ENCODE measurements around the gene PAIP1. TPM values are rescaled to one million over a fixed set of nuclear protein-coding genes. Genes with fewer than 3 reads are reported as not detected.

Gene PAIP1
- total and polyA plus RNA-seq, 4 experiments from 2014 or later, result 36.0 to 48.9 (median 43.0) TPM

GRCh38 chr5:43485406-43485805 is 71.5 kb downstream of the PAIP1 start:
- Mint-ChIP-seq H3K4me3 (peak overlapping the region in 5 of 8 donors; percentile 32 to 54 (median 50)), H3K4me1 (peaks cover 19 to 49% (median 30%) of the 10 kb centered on the region in 4 donors)
- DNase-seq, result no peak

GRCh38 chr5:43484106-43484849 is 72.6 kb downstream of the PAIP1 start:
- Mint-ChIP-seq H3K4me1 (peaks cover 21 to 57% (median 31%) of the 10 kb centered on the region in 4 donors), H3K9me3 (peaks cover 0 to 2% (median 0%) of the 10 kb centered on the region in 8 donors), H3K4me3 (peak overlapping the region; percentile 96 to 99 (median 98)), H3K36me3 (peaks cover 0 to 12% of the 10 kb centered on the region in 2 donors), H3K27ac (peak overlapping the region; percentile 98 to 100 (median 100)), H3K27me3 (no peaks in the 10 kb centered on the region)
- ChIA-PET POLR2A (ENCODE audit: partially characterized antibody) (interaction anchor here (0.5 to 4.4 kb wide), 59 partner anchors 8 to 1614 kb away, joined by 3 to 124 read pairs (median 7); partner anchors contain the start of genes C5orf34, FBXO4, HMGCS1 and MRPS30), CTCF (ENCODE audit: partially characterized antibody) (interaction anchor here (0.7 to 3.3 kb wide), 54 partner anchors 8 to 1614 kb away, joined by 3 to 40 read pairs (median 4); partner anchors contain the start of genes ANXA2R, C5orf34, HMGCS1 and NNT)
- Histone ChIP-seq H3K4me3 (ENCODE audit: low read length in 2 of 2) (peak overlapping the region; percentile 50 to 59), H3K27me3 (ENCODE audit: insufficient read depth, low read length) (no peaks in the 10 kb centered on the region), H3K36me3 (ENCODE audit: insufficient read depth, low read length) (no peaks in the 10 kb centered on the region), H3K4me1 (ENCODE audit: insufficient read depth, low read length) (peaks cover 40% of the 10 kb centered on the region), H3K27ac (ENCODE audit: low read depth, low read length) (peak overlapping the region; percentile 92), H3K9me3 (ENCODE audit: control insufficient read depth in 1 of 2, low read length in 2 of 2) (no peaks in the 10 kb centered on the region)
- intact Hi-C loops (cut with micrococcal nuclease), result loop anchor here (1.0 to 10.0 kb wide), 9 partner anchors 31 to 1580 kb away; partner anchors contain the start of genes C5orf34, HMGCS1, MRPS30 and RIMOC1
- peak; percentile 85 to 89 (median 87) for DNase-seq

More at GRCh38 chr5:43485406-43485805, 71.5 kb downstream of the PAIP1 start:
- ChIA-PET CTCF (ENCODE audit: partially characterized antibody) (interaction anchor here (0.7 to 3.3 kb wide), 19 partner anchors 10 to 576 kb away, joined by 3 to 40 read pairs (median 14); partner anchors contain the start of genes C5orf34, HMGCS1 and NNT), POLR2A (ENCODE audit: partially characterized antibody) (interaction anchor here (0.6 to 4.4 kb wide), 21 partner anchors 12 to 1581 kb away, joined by 3 to 124 read pairs (median 41); partner anchors contain the start of genes C5orf34, HMGCS1, NNT and PAIP1)
- Mint-ChIP-seq H3K9me3 (peaks cover 0 to 2% (median 0%) of the 10 kb centered on the region in 8 donors), H3K36me3 (peaks cover 0 to 16% of the 10 kb centered on the region in 2 donors), H3K27ac (peak overlapping the region; percentile 72 to 100 (median 98)), H3K27me3 (no peaks in the 10 kb centered on the region)
- Histone ChIP-seq H3K4me3 (ENCODE audit: low read length in 2 of 2) (no peak overlapping the region), H3K27ac (ENCODE audit: low read depth, low read length) (peak overlapping the region; percentile 92), H3K4me1 (ENCODE audit: insufficient read depth, low read length) (peaks cover 35% of the 10 kb centered on the region), H3K27me3 (ENCODE audit: insufficient read depth, low read length) (no peaks in the 10 kb centered on the region), H3K36me3 (ENCODE audit: insufficient read depth, low read length) (no peaks in the 10 kb centered on the region), H3K9me3 (ENCODE audit: control insufficient read depth in 1 of 2, low read length in 2 of 2) (no peaks in the 10 kb centered on the region)
- intact Hi-C loops (cut with micrococcal nuclease), result loop anchor here (2.0 to 10.0 kb wide), 2 partner anchors 419 to 1319 kb away; partner anchors contain the start of gene MRPS30

- peak within 1 kb of the TSS; percentile 98 to 100 (median 100) for H3K27ac Mint-ChIP-seq
- DNase-seq, result peak; percentile 82 to 86 (median 83)
- POLR2A ChIA-PET (ENCODE audit: partially characterized antibody), result interaction anchor here (0.6 to 4.4 kb wide), 56 partner anchors 8 to 1613 kb away, joined by 3 to 124 read pairs (median 7); partner anchors contain the start of genes C5orf34, FBXO4, HMGCS1 and MRPS30
- no peaks in the 10 kb centered on the region for H3K27me3 Mint-ChIP-seq
- H3K4me3 ChIP-seq (ENCODE audit: low read length in 2 of 2), result peak within 1 kb of the TSS; percentile 50 to 59
- H3K9me3 ChIP-seq (ENCODE audit: control insufficient read depth in 1 of 2, low read length in 2 of 2), result no peaks in the 10 kb centered on the region
- peaks cover 21 to 57% (median 31%) of the 10 kb centered on the region in 4 donors for H3K4me1 Mint-ChIP-seq
- H3K36me3 Mint-ChIP-seq, result peaks cover 0 to 12% of the 10 kb centered on the region in 2 donors
- peaks cover 40% of the 10 kb centered on the region for H3K4me1 ChIP-seq (ENCODE audit: insufficient read depth, low read length)
- no peaks in the 10 kb centered on the region for H3K36me3 ChIP-seq (ENCODE audit: insufficient read depth, low read length)
- CTCF ChIA-PET (ENCODE audit: partially characterized antibody), result interaction anchor here (0.7 to 3.3 kb wide), 53 partner anchors 8 to 1613 kb away, joined by 3 to 40 read pairs (median 4); partner anchors contain the start of genes ANXA2R, C5orf34, HMGCS1 and NNT
- H3K9me3 Mint-ChIP-seq, result peaks cover 0 to 2% (median 0%) of the 10 kb centered on the region in 8 donors
- H3K4me3 Mint-ChIP-seq, result peak within 1 kb of the TSS; percentile 96 to 99 (median 98)
- no peaks in the 10 kb centered on the region for H3K27me3 ChIP-seq (ENCODE audit: insufficient read depth, low read length)
- intact Hi-C loops (cut with micrococcal nuclease), result loop anchor here (1.0 to 10.0 kb wide), 13 partner anchors 32 to 1579 kb away; partner anchors contain the start of genes C5orf34, HMGCS1, MRPS30 and NNT
- H3K27ac ChIP-seq (ENCODE audit: low read depth, low read length), result peak within 1 kb of the TSS; percentile 92
Measured at GRCh38 chr5:43483298-43484105, 73.4 kb downstream of the PAIP1 start, which contains the start of gene TMEM267. Gene TMEM267, minus strand, starts transcription at chr5:43483865. Its CDS starts 29,896 bp downstream, at chr5:43453969.

DNA sequence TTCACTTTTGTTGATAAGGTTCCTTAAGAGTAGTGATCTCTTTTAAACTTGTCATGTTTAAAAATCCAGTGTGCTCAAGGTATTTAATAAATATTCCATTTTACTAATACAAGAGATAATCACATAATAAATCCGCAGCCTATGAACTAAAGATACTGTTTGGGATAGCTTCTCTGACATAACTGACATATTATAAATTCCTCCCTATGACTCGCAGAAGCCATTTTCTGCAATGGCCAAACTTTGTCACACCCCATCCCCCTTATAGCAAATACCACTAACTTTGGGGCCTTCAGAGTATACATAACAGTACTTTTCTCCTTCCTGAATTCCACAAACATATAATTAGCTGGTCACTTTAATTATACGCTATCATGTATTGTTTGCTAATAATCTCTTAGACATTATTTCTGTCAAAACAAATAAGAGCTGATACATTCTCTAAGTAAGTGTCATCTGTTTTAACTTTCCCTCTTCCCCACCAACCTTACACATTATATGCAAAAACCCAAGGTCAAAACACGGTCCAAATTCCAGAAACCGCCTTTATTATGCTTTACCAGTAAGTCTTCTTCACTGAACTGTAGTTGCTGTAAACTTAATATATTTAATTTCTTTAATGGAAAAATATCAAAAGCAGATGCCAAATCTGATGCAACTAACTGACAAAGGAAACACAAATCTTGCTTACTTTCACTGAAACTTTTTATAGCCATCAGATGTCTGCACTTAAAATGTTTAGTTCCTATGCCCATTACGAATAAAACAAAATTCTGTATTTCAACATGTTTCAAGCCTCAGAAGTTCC is 74.2 kb downstream of the PAIP1 start:
- no peaks in the 10 kb centered on the region for H3K9me3 ChIP-seq (ENCODE audit: control insufficient read depth in 1 of 2, low read length in 2 of 2)
- no peak for DNase-seq
- CTCF ChIA-PET (ENCODE audit: partially characterized antibody), result no interaction called here
- peaks cover 21 to 57% (median 32%) of the 10 kb centered on the region in 4 donors for H3K4me1 Mint-ChIP-seq
- peaks cover 40% of the 10 kb centered on the region for H3K4me1 ChIP-seq (ENCODE audit: insufficient read depth, low read length)
- peak overlapping the region; percentile 92 for H3K27ac ChIP-seq (ENCODE audit: low read depth, low read length)
- intact Hi-C loops (cut with micrococcal nuclease), result loop anchor here (1.0 to 10.0 kb wide), 7 partner anchors 74 to 1322 kb away; partner anchors contain the start of genes MRPS30 and NNT
- peaks cover 0 to 12% of the 10 kb centered on the region in 2 donors for H3K36me3 Mint-ChIP-seq
- H3K36me3 ChIP-seq (ENCODE audit: insufficient read depth, low read length), result no peaks in the 10 kb centered on the region
- POLR2A ChIA-PET (ENCODE audit: partially characterized antibody), result interaction anchor here (1.2 to 4.4 kb wide), 8 partner anchors 41 to 1578 kb away, joined by 5 to 124 read pairs (median 56); partner anchors contain the start of genes NNT, PAIP1, RIMOC1 and ZNF131
- H3K4me3 Mint-ChIP-seq, result peak overlapping the region; percentile 96 to 99 (median 98)
- H3K27ac Mint-ChIP-seq, result peak overlapping the region; percentile 94 to 100 (median 100)
- H3K9me3 Mint-ChIP-seq, result peaks cover 0 to 2% (median 0%) of the 10 kb centered on the region in 8 donors
- peak overlapping the region; percentile 50 to 59 for H3K4me3 ChIP-seq (ENCODE audit: low read length in 2 of 2)
- no peaks in the 10 kb centered on the region for H3K27me3 ChIP-seq (ENCODE audit: insufficient read depth, low read length)
- no peaks in the 10 kb centered on the region for H3K27me3 Mint-ChIP-seq

Other genes starting within 250 kb of the PAIP1 start
- 10 to 100 TPM; 27.7 to 35.7 TPM for gene HMGCS1, start 243.7 kb downstream of the PAIP1 start, total RNA-seq
- gene HMGCS1, start 243.7 kb downstream of the PAIP1 start, polyA plus RNA-seq, result 1 to 10 TPM; 3.3 to 6.8 TPM
- 10 to 100 TPM; 14.6 to 18.2 TPM for gene CCL28, start 144.7 kb downstream of the PAIP1 start, total RNA-seq
- gene CCL28, start 144.7 kb downstream of the PAIP1 start, polyA plus RNA-seq, result 1 to 10 TPM; 5.7 to 9.4 TPM
- 10 to 100 TPM; 16.6 to 18.4 TPM for gene TMEM267, start 73.2 kb downstream of the PAIP1 start, total RNA-seq
- gene TMEM267, start 73.2 kb downstream of the PAIP1 start, polyA plus RNA-seq, result 10 to 100 TPM; 25.7 to 39.1 TPM
- gene C5orf34, start 41.9 kb downstream of the PAIP1 start, total RNA-seq, result 1 to 10 TPM; 2.5 to 2.9 TPM
- 1 to 10 TPM in 1 of 2 donors, under 1 TPM in 1; 0.60 to 1.3 TPM for gene C5orf34, start 41.9 kb downstream of the PAIP1 start, polyA plus RNA-seq
- gene NNT, start 46.1 kb upstream of the PAIP1 start, total RNA-seq, result 10 to 100 TPM; 56.1 to 57.6 TPM
- 10 to 100 TPM; 47.0 to 74.7 TPM for gene NNT, start 46.1 kb upstream of the PAIP1 start, polyA plus RNA-seq

Data from CD4-positive, alpha-beta memory T cell (primary cell).